Peyer's patch (tissue), 4 donors: Measurements from ENCODE around the gene PLCL1.

Experiments
- CTCF ChIP-seq, 6 experiments: fragments of 450-650 bp in 4 of 6; fragments of 200-600 bp in 2 of 6; sonication (generic) in 1 of 6; IDR thresholded peaks; one replicate each; pipeline ENCODE4 v1.5.1; 2017 to 2019; ENCODE audit warnings: antibody characterized with exemption in 6 of 6, mild to moderate bottlenecking in 3 of 6, moderate library complexity in 1 of 6
- POLR2A ChIP-seq, 2 donors: fragments of 450-650 bp; IDR thresholded peaks; one replicate each; pipeline ENCODE4 v1.5.1; 2017; ENCODE audit warnings: antibody characterized with exemption in 2 of 2, mild to moderate bottlenecking in 2 of 2, moderate library complexity in 2 of 2

GRCh38 chr2:197964720-197965119 lies 160.3 kb downstream of the PLCL1 start:
- no peak for TF ChIP-seq CTCF (IDR thresholded peaks at IDR 0.05)
- TF ChIP-seq POLR2A (IDR thresholded peaks at IDR 0.05) = no peak
